HG03103 (cell line): ENCODE data around the gene MTLN.
A peak's percentile ranks its signal among the peaks of the same experiment; 100 is the strongest.
"Not testable (repeated sequence)": the region's sequence is repeated elsewhere in the genome, so short reads cannot be mapped to it uniquely, and the experiment has no call there.

Experiments
- ATAC-seq: cut with Tn5 transposase; IDR thresholded peaks from one replicate; pipeline ENCODE4 v1.9.1; 2021; ENCODE audit warnings: low read depth; ENCODE audit not compliant: unreplicated experiment

MTLN gene

DNA sequence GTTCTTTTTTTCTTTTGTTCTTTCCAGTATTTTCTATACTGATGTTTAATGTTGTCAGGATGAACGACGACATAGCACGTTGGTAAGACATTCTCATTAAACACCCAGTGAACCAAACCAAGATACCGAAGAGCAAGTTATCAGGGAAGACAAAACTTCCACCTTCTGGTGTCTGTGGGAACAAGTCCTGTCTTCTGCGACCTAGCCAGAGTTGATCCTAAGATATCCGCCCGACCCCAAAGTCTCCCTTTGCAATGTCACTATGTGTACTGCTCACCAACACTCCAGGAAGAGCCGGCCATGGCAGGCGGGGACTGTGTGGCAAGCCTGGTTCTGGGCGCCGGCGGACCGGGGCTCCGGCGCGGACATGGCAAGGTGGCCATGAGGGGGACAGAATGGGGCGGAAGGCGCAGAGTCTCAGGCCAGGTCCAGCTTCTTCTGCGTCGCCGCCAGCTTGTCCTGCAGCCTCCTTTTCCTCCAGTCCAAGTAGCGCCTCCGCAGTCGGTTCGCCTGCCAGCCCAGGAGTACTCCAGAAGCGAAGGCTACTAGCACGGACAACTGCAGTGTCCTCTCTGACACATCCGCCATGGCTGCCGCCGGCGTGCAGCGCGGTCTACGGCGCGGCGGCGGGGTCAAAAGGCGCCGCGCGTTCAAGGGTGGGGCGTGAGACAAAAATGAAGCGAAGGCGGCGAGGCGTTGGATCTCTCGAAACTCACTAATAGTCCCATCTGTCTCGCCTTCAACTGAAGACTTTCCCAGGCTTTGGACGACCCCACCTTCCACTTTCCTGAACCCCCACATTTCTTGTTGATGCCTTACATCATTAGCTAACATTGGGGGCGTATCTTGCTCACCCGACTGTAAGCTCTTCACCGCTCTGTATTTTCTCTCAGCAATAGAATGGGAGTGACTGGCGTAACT lies at the start of gene MTLN:
Gene MTLN (minus strand): TSS at position 610 of the 921 bp plus-strand sequence. CDS start 22 bp downstream, at position 588.
- ATAC-seq: peak; percentile 73

DNA sequence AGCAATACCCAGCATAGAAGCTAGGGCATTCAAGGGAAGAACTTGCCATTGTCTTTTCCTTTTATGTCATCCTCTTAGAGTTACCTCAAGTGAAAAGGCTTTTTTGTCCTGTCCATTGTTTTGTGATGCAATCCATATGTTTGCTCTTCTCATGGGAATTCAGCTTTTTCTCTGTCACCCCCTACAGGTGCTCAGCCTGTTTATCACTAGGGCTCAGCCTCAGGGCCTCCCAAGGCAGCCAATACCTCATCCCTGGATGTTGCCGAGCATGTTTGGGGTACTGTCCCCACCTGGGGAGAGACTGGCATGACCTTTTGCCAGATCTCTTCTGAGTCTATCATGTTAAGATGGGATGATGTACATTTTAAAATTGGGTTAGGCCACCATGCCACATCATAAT lies 49.6 kb upstream of the MTLN start:
- ATAC-seq: not testable (repeated sequence)

DNA sequence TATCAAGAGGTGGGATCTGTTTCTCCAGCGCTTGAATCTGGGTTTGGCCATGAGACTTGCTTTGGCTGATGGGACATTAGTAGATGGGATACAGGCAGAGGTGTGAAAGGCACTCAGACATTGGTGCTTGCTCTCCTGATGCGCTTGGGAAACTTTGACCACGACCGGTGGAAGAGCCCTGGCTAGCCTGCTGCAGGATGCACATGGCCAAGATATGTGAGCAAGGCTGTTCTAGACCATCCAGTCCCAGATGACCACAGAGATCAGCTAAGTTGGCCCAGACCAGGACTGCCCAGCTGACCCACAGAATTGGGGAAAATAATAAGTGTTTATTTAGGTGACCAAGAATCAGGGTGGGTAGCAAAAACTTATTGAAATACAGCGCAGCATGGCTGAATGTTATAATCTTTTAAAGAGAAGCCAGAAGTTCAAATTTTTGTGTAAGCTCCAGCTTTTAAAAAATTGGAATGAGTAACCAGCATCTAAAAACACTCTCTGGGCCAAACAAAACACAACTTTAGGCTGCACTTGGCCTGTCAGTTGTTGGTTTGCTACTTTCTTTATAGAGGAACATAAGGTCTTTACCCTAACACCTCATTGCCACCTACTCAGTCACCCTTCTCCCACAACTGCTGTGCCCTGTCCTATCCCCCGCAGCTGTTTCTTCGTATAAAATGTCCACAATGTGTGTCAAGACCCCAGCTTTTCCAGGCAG lies 35.9 kb upstream of the MTLN start:
- not testable (repeated sequence) for ATAC-seq

GRCh38 chr2:110245488-110246435 lies 33.4 kb upstream of the MTLN start:
- ATAC-seq: not testable (repeated sequence)

- not testable (repeated sequence) for ATAC-seq
These were observed 30.9 kb upstream of the MTLN start for GRCh38 chr2:110243283-110243682.

- not testable (repeated sequence) for ATAC-seq
These were observed 22.2 kb upstream of the MTLN start for GRCh38 chr2:110234514-110234913.

GRCh38 chr2:110229886-110230285 lies 17.5 kb upstream of the MTLN start:
- not testable (repeated sequence) for ATAC-seq

- not testable (repeated sequence) for ATAC-seq
These were observed 10.3 kb upstream of the MTLN start for GRCh38 chr2:110222626-110223025.

- no peak for ATAC-seq
These were observed 9.6 kb upstream of the MTLN start for GRCh38 chr2:110221938-110222337.

DNA sequence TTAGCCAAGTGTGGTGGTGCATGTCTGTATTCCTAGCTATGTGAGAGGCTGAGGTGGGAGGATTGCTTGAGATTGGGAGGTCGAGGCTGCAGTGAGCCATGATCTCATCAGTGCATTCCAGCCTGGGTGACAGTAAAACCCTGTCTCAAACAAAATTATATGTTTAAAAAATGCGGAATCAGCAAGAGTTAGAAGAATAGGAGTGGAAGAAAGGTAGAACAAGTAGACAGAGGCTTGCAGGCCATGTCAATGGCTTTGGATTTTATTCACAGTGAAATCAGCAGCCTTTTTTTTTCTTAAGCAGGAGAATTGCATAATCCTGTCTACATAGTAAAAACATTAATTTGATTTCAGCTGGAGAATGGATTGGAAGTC lies 7.8 kb upstream of the MTLN start:
- no peak for ATAC-seq

- no peak for ATAC-seq
These were observed 7.3 kb upstream of the MTLN start for GRCh38 chr2:110219496-110220189.

DNA sequence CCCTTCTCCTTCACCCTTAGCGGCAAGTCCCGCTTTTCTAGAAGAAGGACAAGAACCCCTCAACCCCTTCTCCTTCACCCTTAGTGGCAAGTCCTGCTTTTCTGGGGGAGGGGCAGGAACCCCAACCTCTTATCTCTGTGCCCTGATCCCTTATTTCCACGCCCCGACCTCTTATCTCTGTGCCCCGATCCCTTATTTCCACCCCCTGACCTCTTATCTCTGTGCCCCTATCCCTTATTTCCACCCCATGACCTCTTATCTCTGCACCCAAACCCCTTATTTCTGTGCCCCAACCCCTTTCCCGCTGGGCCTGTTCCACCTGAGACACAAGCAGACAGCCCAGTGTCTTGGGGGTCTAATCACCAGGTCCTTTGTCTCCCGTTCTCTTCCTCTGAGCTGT lies 6.5 kb upstream of the MTLN start:
- ATAC-seq: not testable (repeated sequence)

DNA sequence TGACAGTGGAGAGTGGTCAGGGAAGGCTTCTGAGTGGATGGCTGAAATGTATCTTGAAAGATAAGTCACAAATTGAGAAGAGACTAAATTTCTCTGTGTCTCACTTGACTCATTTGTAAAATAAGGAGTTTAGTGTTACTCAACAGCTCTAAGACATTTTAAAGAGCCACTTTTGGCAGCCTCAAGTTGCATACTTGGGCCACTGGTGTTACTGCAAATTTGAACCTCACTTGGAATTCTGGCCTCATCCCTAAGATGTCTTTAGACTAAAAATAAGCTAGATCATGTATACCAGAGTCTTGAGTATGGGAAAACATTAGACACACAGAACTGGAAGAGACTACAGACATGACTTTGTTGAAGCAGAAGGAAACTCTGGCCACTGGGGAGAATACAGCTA lies 4.5 kb upstream of the MTLN start:
- no peak for ATAC-seq

GRCh38 chr2:110216199-110216598 lies 3.9 kb upstream of the MTLN start:
- no peak for ATAC-seq

GRCh38 chr2:110215566-110216158 lies 3.3 kb upstream of the MTLN start:
- no peak for ATAC-seq

DNA sequence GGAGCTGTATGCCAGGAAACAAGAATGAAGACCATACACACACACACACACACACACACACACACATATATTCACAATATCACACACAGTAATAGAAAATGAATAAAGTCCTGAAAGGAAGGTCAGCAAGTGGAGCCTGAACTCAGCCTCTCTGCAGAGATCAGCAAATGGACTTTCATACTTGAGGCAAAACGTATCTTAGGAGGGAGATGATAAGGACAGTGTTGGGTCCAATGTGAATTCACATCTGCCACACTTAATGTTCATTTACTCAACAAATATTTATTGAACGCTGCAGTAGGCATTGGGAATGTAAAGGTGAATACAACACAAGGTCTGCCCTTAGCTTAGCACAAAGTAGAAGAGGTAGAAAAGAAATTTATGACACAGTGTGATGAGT lies 2.7 kb upstream of the MTLN start:
- no peak for ATAC-seq

- ATAC-seq: not testable (repeated sequence)
These were observed 1.2 kb upstream of the MTLN start for GRCh38 chr2:110213522-110213921.

- no peak for ATAC-seq
These were observed 6.5 kb downstream of the MTLN start for GRCh38 chr2:110205660-110206455.
